Stimulated activated CD4-positive, alpha-beta T cell treated with anti-CD3 and anti-CD28 coated beads, Interleukin-15, amount 100 ng/mL, for 24 hours (primary cell): Measurements from ENCODE around the gene AGAP1.

Experiments
- DNase-seq: peaks from one replicate; pipeline ENCODE4 v3.0.0-alpha.2; 2020

AGAP1 gene

GRCh38 chr2:235859651-235860050 is 365.8 kb downstream of the AGAP1 start:
- DNase-seq, result no peak

DNA sequence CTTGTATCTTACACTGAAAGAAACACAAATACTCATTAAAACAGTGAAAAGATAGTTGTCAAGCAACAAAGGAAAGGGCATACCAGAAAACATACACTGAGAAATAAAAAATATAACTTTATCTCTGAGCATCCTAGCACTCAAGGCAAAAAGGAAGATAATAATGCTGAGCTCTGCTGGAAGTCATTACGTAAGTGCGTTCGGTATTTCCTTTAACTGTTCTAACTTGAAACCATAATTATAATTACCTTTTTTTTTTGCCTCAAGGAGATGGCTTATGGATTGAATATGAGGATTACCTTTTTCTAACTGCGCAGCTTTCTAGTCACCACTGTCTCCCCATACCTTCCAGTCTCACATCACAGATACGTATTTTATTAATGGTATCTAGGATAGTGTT is 366.3 kb downstream of the AGAP1 start:
- DNase-seq, result no peak

DNA sequence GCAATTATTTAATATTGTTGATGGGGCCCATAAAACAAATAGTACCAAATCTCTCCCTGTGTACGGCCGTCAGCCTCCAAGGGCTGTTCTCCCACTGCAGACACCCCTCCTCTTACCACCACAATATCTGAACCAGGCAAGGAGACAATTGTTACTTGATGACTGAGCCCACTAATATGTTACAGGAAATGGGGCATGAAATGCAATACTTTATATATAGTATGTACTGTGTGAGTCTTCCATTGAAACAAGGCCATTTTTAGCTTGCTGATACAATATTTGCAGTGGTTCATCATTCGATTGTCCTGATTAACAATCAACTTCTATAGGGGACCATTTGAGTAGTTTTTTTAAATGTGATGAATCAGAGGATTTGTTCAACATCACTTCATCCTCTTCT is 367.0 kb downstream of the AGAP1 start:
- no peak for DNase-seq

GRCh38 chr2:235861383-235861782 is 367.5 kb downstream of the AGAP1 start:
- DNase-seq, result no peak

DNA sequence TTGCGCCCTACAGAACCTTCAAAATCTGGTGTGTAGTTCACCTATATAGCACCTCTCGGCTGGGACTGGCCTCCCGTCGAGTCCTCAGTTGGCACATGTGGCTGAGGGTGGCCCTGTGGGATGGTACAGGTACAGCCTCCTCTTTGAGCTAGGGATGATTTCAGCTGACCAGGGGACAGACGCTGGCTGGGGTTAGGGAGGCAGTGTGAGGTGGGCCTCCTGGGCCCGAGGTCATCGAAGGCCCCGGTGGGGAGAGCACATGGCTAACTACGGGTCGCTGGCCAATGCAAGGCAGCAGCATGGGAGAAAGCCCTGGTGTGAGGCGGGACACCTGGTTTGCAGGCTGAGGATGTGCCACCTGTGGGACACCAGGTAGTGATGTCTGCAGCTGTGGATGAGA is 369.6 kb downstream of the AGAP1 start:
- DNase-seq, result no peak

DNA sequence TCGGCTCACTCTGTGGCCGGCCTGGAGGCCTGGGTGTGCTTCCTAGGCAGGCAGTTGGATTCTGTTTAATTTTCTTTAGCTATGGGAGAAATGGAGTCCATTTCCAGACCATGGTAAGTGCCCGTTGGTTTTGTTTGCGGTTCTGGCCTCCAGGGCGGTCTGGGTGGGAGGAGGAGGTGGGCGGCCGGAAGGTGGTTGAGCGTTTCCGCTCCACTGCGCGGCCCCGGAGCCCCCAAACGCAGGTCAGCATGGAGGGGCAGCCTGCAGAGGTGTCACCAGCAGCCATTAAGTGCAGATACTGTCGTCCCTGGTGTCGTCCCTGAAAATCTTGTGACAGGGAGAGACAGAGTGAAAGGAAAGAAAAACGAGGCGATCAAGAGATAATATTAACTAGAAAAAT is 370.5 kb downstream of the AGAP1 start:
- DNase-seq, result no peak

DNA sequence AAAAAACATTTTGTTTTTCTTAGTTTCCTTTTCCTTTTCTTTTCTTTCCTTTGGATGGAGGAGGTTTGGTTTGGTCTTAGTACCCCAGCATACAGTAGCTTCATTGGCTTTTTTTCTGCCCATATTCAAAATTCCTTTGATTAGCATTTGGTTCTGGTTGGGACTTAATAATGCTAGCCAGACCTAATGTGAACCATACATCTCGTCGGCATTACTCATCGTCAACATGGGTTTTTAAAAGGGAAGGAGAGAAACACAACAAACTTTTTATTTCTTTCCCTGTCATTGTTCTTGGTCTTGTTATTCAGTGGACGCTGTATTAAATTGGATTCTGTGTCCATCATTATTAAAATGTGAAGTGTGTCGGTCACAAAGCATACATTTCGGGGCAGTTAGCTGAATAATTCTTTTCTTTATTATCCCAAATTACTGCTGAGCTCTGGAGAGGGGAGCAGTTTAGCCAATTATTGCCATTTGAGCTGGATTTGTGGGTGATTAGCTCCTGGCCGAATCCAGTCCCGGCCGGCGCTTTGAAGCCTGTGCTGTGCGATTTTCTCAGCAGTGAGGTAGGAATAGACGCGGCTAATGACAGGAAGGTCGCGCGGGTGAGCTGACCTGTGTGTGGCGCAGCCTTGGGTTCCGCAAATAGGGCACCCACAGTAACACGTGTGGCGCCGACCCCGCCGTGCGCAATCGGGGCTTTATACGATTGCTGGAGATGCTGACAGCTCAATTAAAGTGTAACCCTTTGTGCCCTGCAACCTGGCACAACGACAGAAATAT is 371.1 kb downstream of the AGAP1 start:
- no peak for DNase-seq

DNA sequence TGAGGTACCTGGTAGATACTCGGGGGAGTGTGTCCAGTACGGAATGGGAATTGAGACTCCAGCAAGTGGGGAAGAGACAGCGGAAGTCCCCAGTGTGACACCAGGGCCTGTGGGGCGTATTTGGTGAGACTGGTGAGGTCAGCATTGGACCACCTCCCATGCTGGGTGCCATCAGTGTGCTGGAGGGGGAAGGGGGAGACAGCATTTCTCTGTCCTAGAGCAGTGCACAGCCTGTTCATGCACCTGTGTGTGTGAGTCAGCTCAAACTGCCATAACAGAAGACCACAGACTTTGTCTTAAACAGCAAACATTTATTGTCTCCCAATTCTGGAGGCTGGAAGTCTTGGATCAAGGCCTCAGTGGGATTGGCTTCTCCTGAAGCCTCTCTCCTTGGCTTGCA is 372.5 kb downstream of the AGAP1 start:
- DNase-seq, result no peak

GRCh38 chr2:235868224-235868623 is 374.4 kb downstream of the AGAP1 start:
- no peak for DNase-seq

GRCh38 chr2:235868645-235869044 is 374.8 kb downstream of the AGAP1 start:
- DNase-seq, result no peak

DNA sequence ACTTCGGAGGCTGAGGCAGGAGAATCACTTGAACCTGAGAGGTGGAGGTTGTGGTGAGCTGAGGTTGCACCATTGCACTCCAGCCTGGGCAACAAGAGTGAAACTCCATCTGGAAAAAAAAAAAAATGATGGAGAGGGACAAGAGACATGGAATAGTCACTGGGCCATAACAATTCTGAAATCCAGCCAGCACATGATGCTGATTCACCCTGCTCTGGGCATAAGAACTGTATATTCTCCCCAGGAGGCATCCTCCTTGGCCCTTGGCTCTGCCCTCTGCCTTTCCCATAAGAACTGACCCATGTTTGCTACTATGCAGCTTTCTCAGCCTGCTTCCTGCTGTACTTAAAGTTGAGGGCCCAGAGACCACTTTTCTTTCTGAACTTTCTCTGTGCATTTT is 376.7 kb downstream of the AGAP1 start:
- DNase-seq, result no peak

GRCh38 chr2:235876099-235876679 is 382.3 kb downstream of the AGAP1 start:
- no peak for DNase-seq

- DNase-seq, result no peak
These were observed 383.5 kb downstream of the AGAP1 start for GRCh38 chr2:235877275-235877802.

- DNase-seq, result no peak
These were observed 385.3 kb downstream of the AGAP1 start for GRCh38 chr2:235879116-235879515.

GRCh38 chr2:235883675-235884074 is 389.8 kb downstream of the AGAP1 start:
- DNase-seq, result no peak

DNA sequence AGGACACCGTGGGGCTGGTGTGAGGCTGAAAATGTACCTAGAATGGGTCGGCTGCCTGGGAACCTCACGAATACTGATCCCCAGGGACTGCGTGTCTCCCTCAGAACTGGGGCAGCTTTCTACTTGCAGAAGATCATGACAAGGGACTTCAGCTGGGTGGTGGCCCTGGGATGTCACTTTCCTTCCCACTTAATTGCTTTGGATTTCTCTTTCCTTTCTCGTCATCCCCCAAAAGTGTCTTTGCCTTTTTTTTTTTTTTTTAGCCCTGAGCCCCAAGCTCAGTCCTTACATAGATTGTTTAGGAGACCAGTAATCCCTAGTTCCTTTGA is 395.4 kb downstream of the AGAP1 start:
- DNase-seq, result no peak

DNA sequence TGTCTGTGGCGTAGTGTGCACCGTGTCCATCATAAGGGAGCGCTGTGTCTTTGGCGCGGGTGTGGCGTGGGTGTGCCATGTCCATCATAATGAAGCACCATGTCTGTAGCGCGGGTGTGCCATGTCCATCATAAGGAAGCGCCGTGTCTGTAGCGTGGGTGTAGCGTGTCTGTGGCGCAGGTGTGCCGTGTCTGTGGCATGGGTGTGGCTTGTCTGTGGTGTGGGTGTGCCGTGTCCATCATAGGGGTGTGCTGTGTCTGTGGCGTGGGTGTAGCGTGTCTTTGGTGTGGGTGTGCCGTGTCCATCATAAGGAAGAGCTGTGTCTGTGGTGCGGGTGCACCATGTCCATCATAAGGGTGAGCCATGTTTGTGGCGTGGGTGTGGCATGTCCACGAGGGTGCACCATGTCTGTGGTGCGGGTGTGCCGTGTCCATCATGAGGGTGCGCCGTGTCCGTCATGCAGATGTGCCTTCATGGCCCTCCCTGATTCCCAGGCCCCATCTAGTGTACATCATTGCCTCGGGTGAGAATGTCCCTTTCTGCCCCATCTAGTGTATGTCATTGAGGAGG is 399.4 kb downstream of the AGAP1 start:
- DNase-seq, result no peak

GRCh38 chr2:235894839-235895238 is 401.0 kb downstream of the AGAP1 start:
- no peak for DNase-seq

DNA sequence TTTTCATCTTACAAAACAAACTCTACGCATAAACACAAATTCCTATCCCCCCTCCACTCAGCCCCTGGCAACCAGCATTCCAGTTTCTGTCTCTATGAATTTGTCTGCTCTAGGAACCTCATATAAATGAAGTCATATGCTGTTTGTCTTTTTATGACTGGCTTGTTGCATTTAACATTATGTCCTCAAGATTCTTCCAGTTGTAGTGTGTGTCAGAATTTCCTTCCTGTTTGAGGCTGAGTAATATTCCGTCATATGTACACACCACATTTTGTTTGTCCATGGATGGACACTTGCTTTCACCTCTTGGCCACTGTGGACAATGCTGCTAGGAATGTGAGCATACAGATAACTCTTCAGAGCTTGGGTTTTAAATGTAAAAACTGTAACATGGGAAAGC is 402.2 kb downstream of the AGAP1 start:
- DNase-seq, result no peak

DNA sequence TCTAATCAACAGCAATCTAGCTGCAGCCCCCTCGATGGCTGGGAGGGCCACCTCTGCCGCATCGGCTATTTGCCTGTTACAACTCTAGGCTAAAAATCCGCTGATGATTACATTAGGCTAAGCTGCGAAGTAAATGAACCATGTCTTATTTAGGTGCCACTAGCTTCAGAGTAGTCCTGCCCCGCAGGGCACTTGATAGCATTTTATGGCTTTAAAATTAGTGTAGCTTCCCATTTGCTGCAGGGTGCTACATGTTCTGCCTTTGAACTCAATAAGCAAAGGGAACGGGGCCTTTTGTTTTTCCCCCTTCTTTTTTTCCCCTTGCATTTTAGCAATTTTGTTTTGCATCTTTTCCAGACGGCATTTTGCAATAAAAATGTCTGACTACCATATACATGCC is 404.1 kb downstream of the AGAP1 start:
- DNase-seq, result no peak

DNA sequence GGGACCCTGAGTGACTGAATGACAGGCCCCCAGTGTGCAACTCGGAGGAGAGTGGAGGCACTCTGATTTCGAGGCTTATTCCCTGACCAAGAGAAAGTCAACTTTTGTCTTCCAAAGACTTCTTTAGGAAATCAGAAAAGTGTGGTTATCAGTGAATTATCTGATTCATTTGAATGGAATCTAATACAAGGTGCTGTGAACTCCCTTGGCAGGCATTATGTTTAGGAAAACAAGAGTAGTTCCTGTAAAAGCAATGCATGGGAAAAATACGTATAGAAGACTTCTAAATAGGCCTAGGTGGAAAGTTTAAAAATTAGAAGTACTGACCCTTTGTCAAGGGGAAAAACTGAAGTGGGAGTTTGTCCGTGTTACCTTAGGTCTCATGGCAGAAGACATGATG is 404.9 kb downstream of the AGAP1 start:
- no peak for DNase-seq

GRCh38 chr2:235900631-235901030 is 406.8 kb downstream of the AGAP1 start:
- DNase-seq, result no peak

- DNase-seq, result no peak
These were observed 407.4 kb downstream of the AGAP1 start for GRCh38 chr2:235901243-235901642.

DNA sequence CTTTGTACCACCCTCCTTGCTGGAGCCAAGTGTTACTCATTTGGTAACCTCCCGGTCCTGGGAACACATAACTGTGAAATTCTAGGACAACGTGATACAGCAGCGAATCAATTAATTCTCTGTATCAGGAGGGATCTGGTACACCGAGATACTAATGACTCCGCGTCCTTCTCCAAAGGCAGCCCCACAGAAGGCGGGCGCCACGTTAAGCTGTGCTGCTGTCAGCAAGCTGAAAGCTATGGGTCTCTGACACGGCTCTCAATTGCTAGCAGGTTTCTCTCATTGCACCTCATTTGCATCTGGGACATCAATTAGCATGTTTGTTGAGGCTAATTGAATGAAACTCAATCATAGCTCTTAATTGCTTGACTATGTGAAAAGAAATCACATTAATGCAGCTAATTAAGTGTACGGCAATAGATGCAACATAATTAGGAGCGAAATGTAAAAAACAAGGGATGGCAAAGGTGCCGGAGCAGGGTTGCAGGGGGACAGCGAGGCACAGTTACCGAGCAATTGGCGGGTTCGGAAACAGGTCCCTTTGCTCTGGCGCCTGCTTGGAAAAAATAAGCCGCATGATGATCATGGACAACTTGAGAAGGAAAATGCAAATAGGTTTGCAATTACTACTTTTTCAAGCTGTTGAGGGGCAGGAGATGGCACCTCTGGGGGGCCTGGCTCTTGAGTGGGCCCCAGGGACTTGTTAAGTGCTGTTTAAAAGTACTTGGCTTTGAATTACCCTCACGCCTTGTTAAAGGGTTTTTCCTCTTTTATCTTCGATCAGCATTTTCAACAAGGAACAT is 410.1 kb downstream of the AGAP1 start:
- no peak for DNase-seq
